D341Med (cell line): ENCODE results near the gene GPR68.
"Not testable (repeated sequence)": the region's sequence is repeated elsewhere in the genome, so short reads cannot be mapped to it uniquely, and the experiment has no call there.

Experiments used
- DNase-seq: peaks from one replicate; pipeline ENCODE4 v3.0.0; 2012; ENCODE audit warnings: low spot score

GPR68 gene

DNA sequence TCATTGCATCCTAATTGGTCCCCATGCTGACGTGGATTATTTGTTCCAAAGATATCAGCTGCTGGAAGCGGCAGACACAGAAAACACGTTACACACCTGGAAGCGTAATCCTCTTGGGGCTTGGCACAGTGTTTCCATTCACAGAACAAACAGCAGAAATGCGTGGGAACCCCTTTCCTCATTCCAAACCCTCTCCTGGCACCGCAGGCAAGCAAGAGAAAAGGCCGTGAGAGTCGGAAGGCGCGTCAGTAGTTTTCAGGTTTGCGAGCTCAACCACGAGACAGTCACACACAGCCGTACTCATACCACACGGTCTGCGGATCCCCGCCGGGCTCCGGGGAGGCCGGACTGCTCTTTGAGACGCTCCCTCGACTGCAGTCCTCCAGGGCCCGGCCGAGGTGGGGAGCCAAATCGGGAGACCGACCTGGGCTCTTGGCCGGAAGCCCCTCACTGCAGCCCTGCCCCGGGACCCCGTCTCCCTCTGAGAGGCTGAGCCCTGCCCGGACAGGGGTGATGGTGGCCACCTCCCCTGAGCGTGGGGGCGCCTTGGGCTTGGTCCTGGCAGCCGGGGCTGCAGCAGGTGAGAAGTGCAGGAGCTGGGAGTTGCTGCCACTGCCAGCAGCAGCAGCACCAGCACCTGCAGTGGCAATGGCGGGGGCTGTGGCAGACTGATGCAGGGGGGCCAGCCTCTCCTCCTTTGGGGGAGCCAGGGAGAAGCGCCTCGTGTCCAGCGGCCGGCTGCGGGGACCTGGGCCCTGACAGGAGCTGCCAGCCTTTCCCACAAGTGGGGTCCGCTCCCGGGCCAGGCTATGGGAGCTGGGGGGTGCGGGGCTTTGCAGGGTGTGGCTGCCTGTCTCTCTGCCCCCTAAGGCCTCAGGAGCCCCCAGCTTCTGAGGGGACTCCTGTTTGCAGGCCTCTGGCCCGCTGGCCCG lies 28.1 kb upstream of the GPR68 start:
- no peak for DNase-seq

- DNase-seq = no peak
Measured at GRCh38 chr14:91271639-91272038, 27.1 kb upstream of the GPR68 start.

DNA sequence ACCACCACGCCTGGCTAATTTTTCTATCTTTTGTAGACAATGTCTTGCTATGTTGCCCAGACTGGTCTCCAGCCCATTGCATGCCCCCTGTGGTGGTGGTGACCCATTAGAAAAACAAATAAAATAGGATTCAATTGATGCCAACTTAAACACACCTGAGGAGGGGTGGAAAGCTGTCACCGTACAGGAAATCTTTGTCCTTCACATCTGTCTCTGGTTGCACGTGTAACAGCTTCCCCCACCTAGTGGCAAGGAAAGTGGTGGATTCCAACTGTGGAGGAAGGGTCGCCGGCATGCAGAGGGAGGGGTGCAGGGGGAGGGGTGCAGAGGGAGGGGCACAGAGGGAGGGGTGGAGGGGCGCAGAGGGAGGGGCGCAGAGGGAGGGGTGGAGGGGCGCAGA lies 26.1 kb upstream of the GPR68 start:
- no peak for DNase-seq

DNA sequence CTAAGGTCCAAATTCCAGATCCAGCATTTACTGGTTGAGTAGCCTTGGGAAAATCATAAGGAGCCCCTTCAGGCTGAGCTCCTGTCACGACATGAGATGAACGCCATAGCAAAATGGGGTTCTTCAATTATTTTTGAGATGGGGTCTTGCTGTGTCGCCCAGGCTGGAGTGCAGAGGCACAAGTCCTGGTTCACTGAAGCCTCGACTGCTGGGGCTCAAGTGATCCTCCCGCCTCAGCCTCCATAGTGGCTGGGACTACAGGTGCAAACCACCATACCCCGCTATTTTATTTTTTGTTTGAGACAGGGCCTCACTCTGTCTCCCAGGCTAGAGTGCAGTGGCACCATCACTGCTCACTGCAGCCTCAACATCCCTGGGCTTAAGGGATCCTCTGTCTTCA lies 25.7 kb upstream of the GPR68 start:
- no peak for DNase-seq

DNA sequence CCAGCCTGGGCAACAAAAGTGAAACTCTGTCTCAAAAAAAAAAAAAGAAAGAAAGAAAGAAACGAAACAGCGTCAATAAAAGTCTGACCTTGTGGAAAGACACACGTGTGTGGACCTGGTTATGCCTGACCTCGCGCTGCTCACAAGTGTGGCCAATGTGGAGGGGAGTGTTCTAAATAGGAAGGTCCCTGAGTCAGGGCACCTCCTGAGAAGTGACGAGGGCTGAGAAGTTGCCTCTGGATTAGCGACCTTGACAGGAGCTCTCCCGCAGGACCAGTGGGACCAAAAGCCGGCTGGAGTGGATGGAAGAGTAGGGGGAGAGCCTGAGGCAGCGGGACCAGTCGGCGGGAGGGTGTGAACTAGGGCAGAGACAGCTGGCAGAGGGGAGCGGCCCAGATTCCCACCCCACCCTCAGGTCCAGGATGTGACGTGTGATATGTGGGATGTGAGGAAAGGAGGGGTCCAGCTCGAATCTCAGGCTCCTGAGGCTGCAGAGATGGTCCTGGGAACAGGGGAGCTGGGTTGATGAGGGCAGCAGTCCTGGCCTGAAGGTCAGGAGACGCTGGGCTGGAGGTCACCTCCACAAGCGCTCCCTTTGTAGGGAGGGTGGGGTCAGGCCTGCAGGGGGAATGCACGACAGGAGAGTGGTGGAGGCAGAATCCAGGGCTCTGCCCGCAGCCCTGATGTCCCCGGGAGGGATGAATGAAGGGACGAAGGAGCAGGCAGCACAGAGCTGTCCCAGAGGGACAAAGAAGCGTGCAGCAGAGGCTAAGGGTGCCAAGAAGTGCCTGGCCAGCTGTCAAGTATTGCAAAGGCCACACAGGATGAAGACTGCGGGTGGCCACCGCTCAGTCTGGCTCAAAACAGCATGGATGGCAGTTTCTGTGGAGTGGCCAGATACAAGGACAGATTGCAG lies 24.8 kb upstream of the GPR68 start:
- no peak for DNase-seq

GRCh38 chr14:91267965-91268437 lies 23.5 kb upstream of the GPR68 start:
- DNase-seq = no peak

DNA sequence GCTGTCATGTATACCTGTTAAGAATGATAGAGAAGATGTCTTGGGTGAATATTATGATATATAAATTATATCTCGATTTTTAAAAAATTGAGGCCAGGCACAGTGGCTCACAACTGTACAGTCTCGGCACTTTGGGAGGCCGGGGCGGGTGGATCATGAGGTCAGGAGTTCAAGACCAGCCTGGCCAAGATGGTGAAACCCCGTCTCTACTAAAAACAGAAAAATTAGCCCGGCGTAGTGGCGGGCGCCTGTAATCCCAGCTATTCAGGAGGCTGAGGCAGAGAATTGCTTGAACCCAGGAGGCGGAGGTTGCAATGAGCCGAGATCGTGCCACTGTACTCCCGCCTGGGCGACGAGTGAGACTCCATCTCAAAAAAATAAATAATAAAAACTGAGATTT lies 21.8 kb upstream of the GPR68 start:
- DNase-seq = not testable (repeated sequence)

DNA sequence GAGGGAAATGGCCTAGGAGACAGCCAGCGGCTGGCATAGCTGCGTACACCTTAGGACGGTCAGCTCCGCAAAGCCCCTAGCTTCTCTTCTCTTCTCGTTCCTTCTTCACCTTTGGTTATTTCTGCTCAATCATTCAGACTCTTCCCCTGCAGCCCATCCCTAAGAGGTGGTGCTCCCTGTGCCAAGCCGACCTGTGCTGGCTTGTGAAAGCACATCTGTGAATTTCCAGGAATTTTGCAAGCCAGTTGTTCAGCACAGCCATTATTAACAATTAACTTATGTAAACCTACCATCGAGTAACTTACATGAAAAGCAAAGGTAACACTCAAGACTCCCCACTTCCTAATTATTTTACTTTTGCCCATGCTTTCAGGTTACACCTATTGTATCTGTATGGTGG lies 20.9 kb upstream of the GPR68 start:
- DNase-seq = no peak

DNA sequence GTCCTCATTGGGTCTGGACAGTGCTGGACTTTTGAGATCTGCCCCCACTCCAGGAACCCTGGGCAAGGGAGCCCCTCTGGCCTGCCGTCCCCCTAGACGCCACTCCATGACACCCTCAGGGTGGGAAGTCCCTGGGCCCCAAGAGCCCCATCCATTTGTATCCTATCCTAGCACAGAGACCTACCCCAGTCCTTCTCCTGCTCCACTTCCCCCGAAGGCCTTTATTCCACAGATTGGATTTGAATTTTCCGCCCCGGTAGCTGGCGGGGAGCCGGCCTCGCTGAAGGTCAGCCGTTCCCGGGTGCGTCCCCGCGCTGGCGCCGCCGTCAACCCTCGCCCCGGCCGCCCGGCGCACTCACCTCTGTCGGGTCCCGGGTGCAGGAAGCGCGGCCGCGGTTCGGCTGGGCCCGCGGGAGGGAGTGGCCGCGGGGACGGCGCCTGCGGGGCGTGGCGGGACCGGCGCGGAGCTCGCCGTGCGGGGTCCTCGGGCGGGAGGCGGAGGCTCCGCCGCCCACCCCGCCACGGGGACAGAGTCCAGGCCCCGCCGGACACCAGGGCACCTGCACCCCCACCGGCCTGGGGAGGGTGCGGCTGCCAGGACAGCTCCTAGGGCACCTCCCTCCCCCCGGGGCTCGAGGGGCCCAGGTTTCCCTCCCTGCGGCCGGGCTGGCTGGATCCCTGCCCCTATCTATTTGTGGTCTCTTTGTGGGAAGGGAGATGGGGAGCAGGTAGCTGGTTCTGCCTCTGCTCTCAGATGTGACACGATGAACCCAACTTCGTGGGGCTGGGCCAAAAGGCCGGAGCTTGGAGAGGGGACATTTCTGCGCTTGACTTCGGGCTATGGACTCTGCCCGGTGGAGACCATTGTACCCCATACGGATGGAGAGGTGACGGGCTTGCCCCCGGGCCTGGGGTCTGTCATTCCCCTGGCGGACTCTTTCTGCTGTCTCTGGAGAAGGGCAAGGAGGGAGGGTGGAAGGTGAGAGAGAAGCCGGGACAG lies 19.9 kb upstream of the GPR68 start:
- no peak for DNase-seq

GRCh38 chr14:91263329-91263728 lies 18.8 kb upstream of the GPR68 start:
- no peak for DNase-seq

DNA sequence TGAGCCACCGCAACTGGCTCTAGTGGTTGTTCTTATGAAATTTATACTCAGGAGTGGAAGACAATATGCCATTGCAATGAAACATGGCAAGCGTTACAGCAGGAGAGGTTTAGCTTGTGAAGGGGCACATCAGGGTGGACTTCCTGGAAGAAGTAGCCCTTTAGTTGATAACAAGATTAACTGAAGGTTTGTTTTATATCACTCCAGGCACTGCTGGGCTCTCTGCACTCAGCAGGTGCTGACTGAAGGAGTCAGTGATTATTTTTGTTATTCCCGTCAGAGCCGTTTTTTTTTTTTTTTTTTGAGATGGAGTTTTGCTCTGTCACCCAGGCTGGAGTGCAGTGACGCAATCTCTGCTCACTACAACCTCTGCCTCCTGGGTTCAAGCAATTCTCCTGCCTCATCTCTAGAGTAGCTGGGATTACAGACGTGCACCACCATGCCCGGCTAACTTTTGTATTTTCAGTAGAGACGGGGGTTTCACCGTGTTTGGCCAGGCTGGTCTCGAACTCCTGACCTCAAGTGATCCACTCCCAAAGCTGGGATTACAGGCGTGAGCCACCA lies 17.6 kb upstream of the GPR68 start:
- no peak for DNase-seq

- DNase-seq = no peak
Measured at GRCh38 chr14:91261115-91261514, 16.6 kb upstream of the GPR68 start.

DNA sequence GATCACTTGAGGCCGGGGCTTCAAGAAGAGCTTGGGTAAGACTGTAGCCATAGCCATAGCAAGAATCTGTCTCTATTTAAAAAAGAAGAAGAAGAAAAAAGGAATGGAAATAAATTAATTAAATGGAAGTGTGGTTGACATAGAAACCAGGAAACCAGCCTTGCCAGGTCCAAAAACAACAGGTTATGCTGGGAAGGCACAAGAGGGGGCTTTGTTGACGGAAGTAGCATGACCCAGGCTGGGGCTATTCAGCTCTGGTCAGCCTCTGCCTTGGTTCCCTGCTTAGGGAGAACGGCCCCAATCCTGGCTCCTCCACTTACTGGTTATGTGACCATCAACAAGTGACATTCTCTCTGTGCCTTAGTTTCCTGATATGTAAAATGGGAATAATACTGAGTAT lies 14.4 kb upstream of the GPR68 start:
- DNase-seq = no peak

DNA sequence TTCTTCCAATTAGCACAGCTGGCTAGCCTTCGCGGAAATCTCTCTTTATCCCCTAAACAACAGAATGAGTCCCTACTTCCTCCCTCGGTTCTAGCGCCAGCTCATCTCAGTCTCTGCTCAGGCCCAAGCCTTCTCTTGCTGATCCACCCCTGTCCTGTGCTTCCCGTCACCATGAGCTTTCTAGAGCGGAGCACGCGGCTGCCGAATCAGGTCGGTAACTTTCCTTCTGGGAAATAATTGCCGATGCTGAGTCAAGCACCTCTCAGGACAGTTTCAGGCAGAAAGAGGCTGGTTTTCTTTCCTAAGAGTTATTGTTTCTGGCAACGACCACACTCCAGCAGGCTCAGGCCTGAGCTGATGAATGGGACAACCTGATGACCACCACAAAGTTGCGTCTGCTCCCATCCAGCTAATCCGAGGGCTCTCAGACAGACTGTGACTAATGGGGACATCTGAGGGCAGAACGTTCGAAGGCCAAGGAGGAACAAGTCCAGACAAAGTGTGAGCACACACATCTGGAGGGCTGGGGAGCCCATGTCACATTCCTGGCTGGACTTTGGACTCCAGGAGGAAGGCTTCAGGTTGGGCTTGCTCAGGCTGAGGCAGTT lies 13.6 kb upstream of the GPR68 start:
- DNase-seq = no peak

GRCh38 chr14:91257328-91258010 lies 13.0 kb upstream of the GPR68 start:
- no peak for DNase-seq

GRCh38 chr14:91256661-91257060 lies 12.2 kb upstream of the GPR68 start:
- DNase-seq = no peak

DNA sequence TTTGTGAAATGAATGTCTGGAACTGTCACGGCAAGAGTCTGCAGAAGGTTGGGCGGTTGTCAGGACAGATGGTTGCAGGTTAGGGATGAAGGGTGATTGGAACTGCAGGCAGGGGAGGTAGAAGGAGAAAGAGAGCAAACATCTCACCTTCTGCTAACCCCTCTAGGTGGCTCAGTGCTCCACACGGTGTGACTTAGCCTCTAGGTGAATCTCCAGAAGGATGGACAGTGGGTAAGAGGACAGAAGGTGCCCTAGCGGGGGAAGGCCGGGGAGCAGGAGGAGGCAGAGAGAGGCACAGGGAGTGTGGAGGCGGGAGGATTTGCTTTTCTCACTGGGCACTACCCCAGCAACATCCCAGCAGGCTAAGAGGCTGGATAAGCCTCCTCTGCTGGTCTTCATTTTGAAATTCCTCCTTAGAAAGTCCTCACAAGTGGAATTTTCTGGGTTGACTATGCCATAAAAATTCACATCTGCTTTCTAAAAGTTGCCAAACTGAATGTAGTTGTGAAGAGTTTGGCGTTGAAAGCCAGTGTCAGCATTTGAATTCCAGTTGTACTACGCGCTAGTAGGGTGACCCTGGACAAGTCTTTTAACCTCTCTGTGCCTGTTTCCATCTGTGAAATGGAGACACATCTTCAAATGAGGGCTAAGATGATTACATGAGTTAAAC lies 10.7 kb upstream of the GPR68 start:
- no peak for DNase-seq

DNA sequence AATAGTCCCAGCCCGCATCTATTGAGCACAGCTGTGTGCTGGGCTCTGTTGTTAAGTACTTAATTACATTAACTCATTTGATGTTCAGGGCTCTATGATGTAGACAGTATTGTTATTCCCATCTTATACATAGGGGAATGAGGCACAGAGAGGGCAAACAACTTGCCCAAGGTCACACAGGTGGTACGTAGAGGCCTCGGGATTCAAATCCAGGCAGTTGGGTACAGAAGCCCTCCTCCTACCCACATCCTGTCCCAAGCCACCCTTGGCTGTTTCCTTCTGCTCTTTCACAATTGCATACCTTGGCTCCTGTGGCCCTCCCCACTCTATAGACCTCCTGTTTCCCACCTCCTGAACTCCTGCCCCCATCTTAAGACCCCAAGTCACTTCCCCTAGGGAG lies 10.0 kb upstream of the GPR68 start:
- no peak for DNase-seq

DNA sequence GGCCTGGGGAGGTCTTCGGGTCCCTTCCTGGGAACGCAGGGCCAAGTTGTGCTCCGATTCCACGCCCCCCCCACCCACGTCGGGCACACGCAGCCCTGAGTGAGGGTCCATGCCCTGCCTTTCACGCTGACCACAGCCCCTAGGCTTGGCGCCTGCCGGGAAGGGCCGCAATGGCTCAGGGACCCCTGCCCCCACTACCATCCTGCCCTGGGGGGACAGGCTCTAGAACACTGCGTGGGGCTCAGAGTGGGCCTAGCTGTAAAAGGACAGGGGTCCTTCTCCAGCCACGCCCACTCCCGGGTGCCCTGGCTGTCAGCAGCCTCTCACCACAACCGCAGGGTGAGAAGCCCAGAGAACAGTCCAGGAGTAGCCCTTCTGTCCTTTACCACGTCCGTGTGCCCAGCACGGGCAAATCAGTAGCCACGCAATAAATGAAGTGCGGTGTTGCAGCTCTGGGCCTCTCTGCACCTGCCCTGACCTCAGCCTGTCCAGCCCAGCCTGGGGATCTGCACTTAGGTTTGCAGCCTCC lies 9.4 kb upstream of the GPR68 start:
- DNase-seq = no peak
